Caco-2 (cell line): Measurements from ENCODE around the gene NKD2. TPM values are rescaled to one million over a fixed set of nuclear protein-coding genes. Genes with fewer than 3 reads are reported as not detected.

Source experiments
- BruUV-seq: library from RNA; stranded (reverse); fragments of 400-500 nt; replicated peaks from 2 replicates; lab custom pipeline; 2021; lab: Mats Ljungman, UMichigan
- CTCF ChIA-PET: fragments of 300-600 bp; sonication (Branson Sonifier 250); formaldehyde crosslinking; loops from one replicate; lab custom pipeline; 2022; ENCODE audit warnings: antibody characterized with exemption; lab: Charles Lee
- POLR2A ChIA-PET: fragments of 300-600 bp; sonication (Branson Sonifier 250); formaldehyde crosslinking; loops from one replicate; lab custom pipeline; 2022; ENCODE audit warnings: antibody characterized with exemption; lab: Charles Lee
- DNase-seq, 2 experiments: peaks; one replicate each; pipeline versions ENCODE4 v3.0.0 to v3.0.0-alpha.2; 2020 to 2022
- H3K27me3 ChIP-seq: replicated peaks from 2 replicates; pipeline ENCODE4 v1.6.0; 2011; ENCODE audit warnings: low read length; ENCODE audit not compliant: control insufficient read depth, insufficient read depth
- H3K36me3 ChIP-seq: 2 replicates; pipeline ENCODE4 v1.5.1; 2011; ENCODE audit warnings: low read length; ENCODE audit not compliant: control insufficient read depth, insufficient read depth
- H3K4me1 ChIP-seq: fragments of 250-450 bp; sonication (Bioruptor Pico); 2 replicates; pipeline ENCODE4 v1.5.1; 2020; ENCODE audit warnings: mild to moderate bottlenecking
- H3K4me3 ChIP-seq: 2 replicates; pipeline ENCODE4 v1.5.1; 2011; ENCODE audit warnings: low read depth, mild to moderate bottlenecking, control low read depth, low read length
- H3K9me3 ChIP-seq: fragments of 250-450 bp; sonication (Bioruptor Pico); 2 replicates; pipeline ENCODE4 v1.5.1; 2020; ENCODE audit warnings: mild to moderate bottlenecking, moderate library complexity
- H3K27ac Mint-ChIP-seq: one replicate; pipeline ENCODE4 v1.8.0; 2022; ENCODE audit warnings: mixed read lengths; ENCODE audit not compliant: unreplicated experiment
- H3K27me3 Mint-ChIP-seq: one replicate; pipeline ENCODE4 v1.8.0; 2022; ENCODE audit warnings: mixed read lengths; ENCODE audit not compliant: insufficient read depth, unreplicated experiment
- H3K36me3 Mint-ChIP-seq: one replicate; pipeline ENCODE4 v1.8.0; 2022; ENCODE audit warnings: mild to moderate bottlenecking, mixed read lengths; ENCODE audit not compliant: insufficient read depth, unreplicated experiment
- H3K4me1 Mint-ChIP-seq: one replicate; pipeline ENCODE4 v1.8.0; 2022; ENCODE audit warnings: low read depth, mixed read lengths; ENCODE audit not compliant: unreplicated experiment
- H3K4me3 Mint-ChIP-seq: one replicate; pipeline ENCODE4 v1.8.0; 2022; ENCODE audit warnings: mild to moderate bottlenecking, moderate library complexity, mixed read lengths; ENCODE audit not compliant: unreplicated experiment
- H3K9me3 Mint-ChIP-seq: one replicate; pipeline ENCODE4 v1.8.0; 2022; ENCODE audit warnings: mixed read lengths; ENCODE audit not compliant: unreplicated experiment
- intact Hi-C: fragments of 100-400 bp; cut with micrococcal nuclease; formaldehyde crosslinking; loops from one replicate; pipeline ENCODE4 v1.10.0; 2022; ENCODE audit not compliant: unreplicated experiment
- total RNA-seq: library from RNA; stranded (reverse); gene quantifications from 2 replicates; pipeline ENCODE4 v1.2.3, GENCODE V29; 2022
- TF ChIP-seq, protein P1 (sequence below), 2 experiments: fragments of 200-600 bp in 1 of 2; IDR thresholded peaks; 1 replicate in 1 of 2; 2 replicates in 1 of 2; pipeline versions ENCODE4 v1.5.1 to v1.8.0; 2011 to 2022; ENCODE audit warnings: antibody characterized with exemption in 1 of 2, control low read depth in 1 of 2, inconsistent platforms in 1 of 2, low read depth in 1 of 2, low read length in 1 of 2, mild to moderate bottlenecking in 1 of 2, moderate library complexity in 1 of 2; ENCODE audit not compliant: insufficient read depth in 1 of 2, severe bottlenecking in 1 of 2, unreplicated experiment in 1 of 2

The NKD2 gene
- total RNA-seq, 1 experiment from 2014 or later: 17.7 TPM

DNA sequence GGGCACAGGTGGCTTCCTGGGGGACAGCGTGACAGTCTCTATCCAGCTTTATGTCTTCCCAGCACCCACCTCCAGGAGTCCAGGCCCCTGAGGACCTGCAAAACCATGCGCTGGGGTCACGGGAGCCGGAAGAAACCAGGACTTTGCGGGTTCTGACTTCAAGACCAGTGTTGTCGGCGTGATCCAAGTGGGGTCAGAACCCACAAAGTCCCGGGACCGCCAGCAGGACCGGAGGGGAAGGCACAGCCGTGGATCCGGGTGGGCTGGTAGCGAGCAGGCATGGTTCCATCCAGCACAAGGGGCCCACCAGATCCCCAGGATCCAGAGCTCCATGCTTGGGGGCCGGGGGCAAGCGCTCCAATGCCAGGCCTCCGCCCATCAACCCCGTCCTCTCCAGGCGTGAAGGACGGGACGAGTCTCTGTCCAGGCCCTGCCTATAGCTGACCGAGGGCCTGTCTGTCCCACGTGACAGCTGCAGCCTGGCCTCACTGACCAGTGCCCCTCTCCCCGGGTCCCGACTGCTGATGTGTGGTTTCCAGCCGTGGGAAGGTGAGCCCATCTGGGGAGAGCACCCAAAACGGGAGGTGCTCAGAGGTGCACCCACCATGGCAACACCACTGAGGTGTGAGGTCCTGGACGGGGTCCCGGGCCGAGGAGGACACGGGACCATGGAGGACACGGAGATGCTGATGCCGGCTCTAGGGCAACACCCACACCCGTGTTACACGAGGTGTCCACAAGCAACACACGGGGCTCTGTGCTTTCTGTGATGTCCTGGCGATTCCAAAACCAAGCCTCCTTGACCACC, 54.4 kb downstream of the NKD2 start:
- intact Hi-C loops: no loop called here
- no peaks in the 10 kb centered on the region for H3K4me1 Mint-ChIP-seq
- H3K36me3 Mint-ChIP-seq: peaks cover 18% of the 10 kb centered on the region
- no peak overlapping the region for H3K4me3 Mint-ChIP-seq
- Histone ChIP-seq H3K36me3 (peaks cover 1% of the 10 kb centered on the region; the same call in 1 of the 2 replicates), H3K4me3 (no peak overlapping the region), H3K9me3 (no peaks in the 10 kb centered on the region), H3K27me3 (no peaks in the 10 kb centered on the region), H3K4me1 (no peaks in the 10 kb centered on the region)
- ChIA-PET CTCF (no interaction called here), POLR2A (no interaction called here)
- no peak overlapping the region for H3K27ac Mint-ChIP-seq
- no TSS peak for BruUV-seq
- no peak for DNase-seq
- TF ChIP-seq, protein P1, sequence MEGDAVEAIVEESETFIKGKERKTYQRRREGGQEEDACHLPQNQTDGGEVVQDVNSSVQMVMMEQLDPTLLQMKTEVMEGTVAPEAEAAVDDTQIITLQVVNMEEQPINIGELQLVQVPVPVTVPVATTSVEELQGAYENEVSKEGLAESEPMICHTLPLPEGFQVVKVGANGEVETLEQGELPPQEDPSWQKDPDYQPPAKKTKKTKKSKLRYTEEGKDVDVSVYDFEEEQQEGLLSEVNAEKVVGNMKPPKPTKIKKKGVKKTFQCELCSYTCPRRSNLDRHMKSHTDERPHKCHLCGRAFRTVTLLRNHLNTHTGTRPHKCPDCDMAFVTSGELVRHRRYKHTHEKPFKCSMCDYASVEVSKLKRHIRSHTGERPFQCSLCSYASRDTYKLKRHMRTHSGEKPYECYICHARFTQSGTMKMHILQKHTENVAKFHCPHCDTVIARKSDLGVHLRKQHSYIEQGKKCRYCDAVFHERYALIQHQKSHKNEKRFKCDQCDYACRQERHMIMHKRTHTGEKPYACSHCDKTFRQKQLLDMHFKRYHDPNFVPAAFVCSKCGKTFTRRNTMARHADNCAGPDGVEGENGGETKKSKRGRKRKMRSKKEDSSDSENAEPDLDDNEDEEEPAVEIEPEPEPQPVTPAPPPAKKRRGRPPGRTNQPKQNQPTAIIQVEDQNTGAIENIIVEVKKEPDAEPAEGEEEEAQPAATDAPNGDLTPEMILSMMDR (IDR thresholded peaks at IDR 0.05; ENCODE audit: insufficient read depth in 1 of 2, low read depth in 1 of 2, low read length in 1 of 2, severe bottlenecking in 1 of 2, unreplicated experiment in 1 of 2): no peak
- H3K9me3 Mint-ChIP-seq: no peaks in the 10 kb centered on the region
- no peaks in the 10 kb centered on the region for H3K27me3 Mint-ChIP-seq

DNA sequence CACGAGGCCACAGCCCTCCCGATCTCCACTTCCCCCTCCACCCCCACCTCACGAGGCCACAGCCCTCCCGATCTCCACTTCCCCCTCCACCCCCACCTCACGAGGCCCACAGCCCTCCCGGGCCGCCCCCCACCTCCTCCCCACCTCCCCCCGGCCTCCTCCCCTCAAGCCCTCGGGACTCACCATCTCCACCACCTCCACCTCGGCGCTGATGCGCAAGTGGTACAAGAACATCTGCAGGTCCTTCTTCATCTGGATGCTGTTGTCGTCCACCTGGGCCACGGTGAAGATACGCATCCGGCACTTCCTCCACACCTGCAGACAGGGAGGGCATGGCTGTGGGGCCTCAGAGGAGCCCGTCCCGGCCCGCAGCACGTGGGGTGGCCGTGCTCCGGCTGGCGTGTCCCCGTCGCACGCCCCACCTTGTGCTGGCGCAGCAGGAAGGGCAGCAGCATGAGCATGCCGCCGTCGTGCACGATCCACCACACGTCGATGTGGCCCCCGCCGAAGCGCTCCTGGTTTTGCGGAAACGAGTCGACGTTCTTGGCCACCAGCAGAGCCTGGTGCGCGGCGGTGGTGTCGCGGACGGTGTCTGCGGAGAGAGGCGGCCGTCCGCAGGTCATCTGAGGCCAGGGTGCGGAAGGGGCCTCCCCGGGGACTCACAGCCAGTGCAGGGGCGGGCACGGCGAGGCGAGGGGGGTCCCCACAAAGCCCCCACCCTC, 55.2 kb downstream of the NKD2 start:
- ChIA-PET CTCF (no interaction called here), POLR2A (no interaction called here)
- Mint-ChIP-seq H3K36me3 (peaks cover 18% of the 10 kb centered on the region), H3K27ac (no peak overlapping the region), H3K27me3 (no peaks in the 10 kb centered on the region), H3K4me3 (no peak overlapping the region), H3K9me3 (no peaks in the 10 kb centered on the region), H3K4me1 (no peaks in the 10 kb centered on the region)
- H3K4me1 ChIP-seq: no peaks in the 10 kb centered on the region
- TF ChIP-seq, protein P1 (IDR thresholded peaks at IDR 0.05; ENCODE audit: insufficient read depth in 1 of 2, low read depth in 1 of 2, low read length in 1 of 2, severe bottlenecking in 1 of 2, unreplicated experiment in 1 of 2): no peak
- no TSS peak for BruUV-seq
- no peaks in the 10 kb centered on the region for H3K27me3 ChIP-seq
- no peak overlapping the region for H3K4me3 ChIP-seq
- H3K36me3 ChIP-seq: peaks cover 3% of the 10 kb centered on the region
- H3K9me3 ChIP-seq: no peaks in the 10 kb centered on the region
- intact Hi-C loops: no loop called here
- DNase-seq: no peak

DNA sequence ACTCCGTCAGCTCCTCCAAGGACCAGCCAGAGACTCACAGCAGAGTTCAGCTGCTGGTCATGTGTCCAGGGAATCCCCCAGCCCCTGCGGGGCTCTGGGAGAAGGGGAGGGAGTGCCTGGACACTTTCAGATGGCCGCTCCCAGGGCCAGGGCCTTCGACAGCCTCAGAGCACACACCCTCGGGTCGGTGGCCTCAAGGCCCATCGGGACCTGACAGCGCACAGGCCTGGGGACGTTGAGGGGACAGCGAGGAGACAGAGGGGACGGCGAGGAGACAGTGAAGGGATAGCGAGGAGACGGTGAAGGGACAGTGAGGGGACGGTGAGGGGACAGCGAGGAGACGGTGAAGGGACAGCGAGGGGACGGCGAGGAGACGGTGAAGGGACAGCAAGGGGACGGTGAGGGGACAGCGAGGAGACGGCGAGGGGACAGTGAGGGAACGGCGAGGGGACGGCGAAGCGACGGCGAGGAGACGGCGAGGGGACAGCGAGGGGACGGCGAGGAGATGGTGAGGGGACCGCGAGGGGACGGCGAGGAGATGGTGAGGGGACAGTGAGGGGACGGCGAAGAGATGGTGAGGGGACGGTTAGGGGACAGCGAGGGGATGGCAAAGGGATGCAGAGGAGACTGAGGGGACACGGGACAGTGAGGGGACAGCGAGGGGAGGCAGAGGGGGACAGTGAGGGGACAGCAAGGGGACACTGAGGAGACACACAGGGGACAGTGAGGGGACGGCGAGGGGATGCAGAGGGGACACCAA, 56.0 kb downstream of the NKD2 start:
- ChIA-PET CTCF (no interaction called here), POLR2A (no interaction called here)
- no peak for DNase-seq
- Mint-ChIP-seq H3K9me3 (no peaks in the 10 kb centered on the region), H3K27ac (no peak overlapping the region), H3K36me3 (peaks cover 18% of the 10 kb centered on the region), H3K4me1 (no peaks in the 10 kb centered on the region), H3K27me3 (no peaks in the 10 kb centered on the region), H3K4me3 (no peak overlapping the region)
- Histone ChIP-seq H3K4me1 (no peaks in the 10 kb centered on the region), H3K36me3 (peaks cover 3% of the 10 kb centered on the region), H3K9me3 (no peaks in the 10 kb centered on the region), H3K4me3 (no peak overlapping the region), H3K27me3 (no peaks in the 10 kb centered on the region)
- BruUV-seq: no TSS peak
- intact Hi-C loops: no loop called here
- TF ChIP-seq, protein P1 (IDR thresholded peaks at IDR 0.05; ENCODE audit: insufficient read depth in 1 of 2, low read depth in 1 of 2, low read length in 1 of 2, severe bottlenecking in 1 of 2, unreplicated experiment in 1 of 2): no peak
